A172 (cell line): ENCODE measurements around the gene TMEM59L. TPM values are rescaled to one million over a fixed set of nuclear protein-coding genes. Genes with fewer than 3 reads are reported as not detected.

Experiments
- DNase-seq: peaks from one replicate; pipeline ENCODE4 v3.0.0-alpha.2; 2015; ENCODE audit warnings: low spot score
- total RNA-seq: library from RNA; depleted of rRNA; stranded (reverse); fragments of >200 nt; shearing (Covaris generic); gene quantifications from 2 replicates; pipeline ENCODE4 v1.2.3, GENCODE V29; 2014

The TMEM59L gene
- total RNA-seq, 1 experiment from 2014 or later: 5.2 TPM

GRCh38 chr19:18657590-18658365, 45.1 kb downstream of the TMEM59L start:
- peak; percentile 79 for DNase-seq

DNA sequence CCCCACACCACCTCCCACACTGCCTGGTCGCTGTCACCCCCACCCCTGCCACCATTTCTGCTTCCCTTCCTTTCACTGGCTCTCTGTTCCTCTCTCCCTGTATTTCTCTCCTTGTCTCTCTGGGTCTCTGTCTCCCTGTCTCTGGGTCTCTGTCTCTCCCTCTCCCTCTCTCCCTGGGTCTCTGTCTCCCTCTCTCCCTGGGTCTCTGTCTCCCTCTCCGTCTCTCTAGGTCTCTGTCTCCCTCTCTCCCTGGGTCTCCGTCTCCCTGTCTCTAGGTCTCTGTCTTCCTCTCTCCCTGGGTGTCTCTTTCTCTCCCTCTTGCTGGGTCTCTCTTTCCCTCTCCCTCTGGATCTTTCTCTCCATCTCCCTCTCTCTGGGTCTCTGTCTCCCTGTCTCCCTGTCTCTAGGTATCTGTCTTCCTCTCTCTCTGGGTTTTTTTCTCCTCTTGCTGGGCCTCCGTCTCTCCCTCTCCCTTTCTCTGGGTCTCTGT, 45.7 kb downstream of the TMEM59L start:
- DNase-seq: no peak

DNA sequence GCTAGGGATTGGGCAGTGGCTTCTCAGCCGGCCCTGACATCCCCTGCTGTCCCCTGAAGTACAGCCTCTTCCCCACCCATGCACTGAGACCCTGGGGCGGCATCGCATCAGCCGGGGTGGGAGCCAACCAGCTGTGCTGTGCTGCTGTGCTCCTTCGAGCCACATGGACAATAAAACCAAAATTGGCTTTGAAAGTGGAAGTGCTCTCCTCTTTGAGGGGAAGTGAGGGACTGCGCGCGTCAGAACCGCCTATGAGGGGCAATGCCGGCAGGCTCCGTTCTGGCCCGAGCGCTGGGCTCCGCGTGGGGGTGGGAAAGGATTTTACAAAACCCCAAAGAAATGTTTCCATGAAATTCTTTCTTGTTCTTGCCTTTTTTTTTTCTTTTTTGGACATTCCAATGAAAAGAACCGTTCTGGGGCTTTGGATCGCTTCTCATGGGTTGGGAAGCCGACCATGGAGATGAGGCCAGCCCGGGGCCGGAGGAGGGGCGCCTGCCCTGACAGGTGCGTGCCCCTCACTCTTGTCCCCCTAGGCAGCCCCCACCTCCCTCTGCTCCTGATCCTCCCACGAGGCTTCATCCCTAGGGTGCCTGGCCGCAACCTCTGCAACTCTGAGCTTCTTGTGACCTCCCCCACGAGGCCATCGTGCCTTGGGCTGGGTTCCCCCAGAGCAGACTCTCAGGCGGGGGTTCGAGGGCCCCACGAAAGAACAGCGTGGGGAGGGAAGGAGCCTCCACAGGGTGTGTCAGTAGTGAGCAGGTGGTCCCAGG, 46.8 kb downstream of the TMEM59L start:
- DNase-seq: no peak

DNA sequence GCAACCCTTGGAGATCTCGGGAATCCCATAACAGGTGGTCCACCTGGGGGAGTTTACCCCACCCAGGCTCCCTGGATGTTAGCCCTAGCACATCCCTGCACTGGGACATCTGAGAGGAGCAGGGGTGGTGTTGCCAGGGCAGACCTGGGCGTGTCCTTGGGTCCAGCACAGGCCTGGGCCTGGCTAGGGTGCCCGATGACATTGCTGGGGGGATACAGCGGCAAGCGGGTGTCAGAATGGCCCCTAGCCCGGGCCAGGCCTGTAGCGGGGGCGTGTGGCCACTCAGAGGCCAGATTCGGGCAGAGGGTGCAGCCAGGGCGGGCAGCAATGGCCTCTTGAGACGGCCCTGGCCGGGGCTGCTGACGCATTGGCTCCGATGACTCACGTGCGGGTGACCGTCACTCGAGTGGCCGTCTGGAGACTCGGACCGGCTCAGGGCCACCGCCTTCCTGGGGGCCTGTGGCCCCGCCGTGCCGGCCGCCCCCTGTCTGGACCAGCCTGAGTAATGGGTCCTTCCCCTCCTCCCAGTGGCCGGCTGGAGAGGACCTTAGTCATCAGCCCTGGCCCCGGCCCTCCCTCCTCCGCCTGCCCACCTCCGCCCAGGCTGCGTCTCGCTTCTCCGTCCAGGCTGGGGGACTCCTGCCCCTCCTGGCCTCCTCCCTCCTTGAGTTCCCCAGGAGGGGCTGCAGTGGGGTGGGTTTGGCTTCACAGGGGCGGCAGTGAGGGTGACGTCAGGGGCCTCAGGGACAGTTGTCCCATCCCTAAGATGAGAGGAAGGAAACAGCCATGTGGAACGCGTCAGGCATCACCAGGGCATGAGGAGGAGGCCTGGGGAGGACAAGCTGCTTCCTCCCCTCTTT, 47.6 kb downstream of the TMEM59L start:
- peak; percentile 87 for DNase-seq

DNA sequence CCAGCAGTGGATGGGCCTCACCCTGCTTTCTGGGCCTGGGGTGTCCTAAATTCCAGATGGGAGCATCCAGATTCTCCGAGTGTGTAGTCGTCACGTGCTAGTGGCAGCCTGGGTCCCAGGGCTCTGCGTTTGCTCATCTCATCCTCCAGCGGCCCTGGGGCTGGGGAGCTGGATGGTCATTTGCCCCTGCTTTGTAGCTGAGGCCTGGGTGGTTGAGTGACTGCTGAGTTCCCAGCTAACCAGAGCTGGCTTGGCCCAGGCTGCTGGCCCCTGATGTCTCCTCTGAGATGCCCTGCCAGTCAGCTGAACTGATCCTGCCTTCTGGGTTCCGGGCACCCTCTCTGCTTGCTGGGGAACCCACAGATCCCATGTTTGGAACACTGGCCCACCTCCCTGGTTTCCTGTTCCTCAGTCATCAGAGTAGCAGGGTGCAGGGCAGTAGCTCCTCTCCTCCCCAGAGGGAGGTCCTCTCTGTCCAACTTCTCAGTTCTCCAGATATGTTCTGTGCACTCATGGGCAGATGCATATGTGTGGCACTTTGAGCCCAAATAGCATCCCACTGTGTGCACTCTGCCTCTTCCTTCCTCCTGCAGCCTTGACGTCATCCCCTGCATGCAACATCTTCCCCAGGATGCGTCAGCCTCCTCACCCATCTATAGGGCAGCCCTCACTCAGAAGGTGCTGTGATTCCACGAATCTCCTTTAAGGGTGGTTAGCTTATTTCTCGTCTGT, 48.4 kb downstream of the TMEM59L start:
- no peak for DNase-seq

GRCh38 chr19:18662972-18663732, 50.5 kb downstream of the TMEM59L start:
- no peak for DNase-seq

DNA sequence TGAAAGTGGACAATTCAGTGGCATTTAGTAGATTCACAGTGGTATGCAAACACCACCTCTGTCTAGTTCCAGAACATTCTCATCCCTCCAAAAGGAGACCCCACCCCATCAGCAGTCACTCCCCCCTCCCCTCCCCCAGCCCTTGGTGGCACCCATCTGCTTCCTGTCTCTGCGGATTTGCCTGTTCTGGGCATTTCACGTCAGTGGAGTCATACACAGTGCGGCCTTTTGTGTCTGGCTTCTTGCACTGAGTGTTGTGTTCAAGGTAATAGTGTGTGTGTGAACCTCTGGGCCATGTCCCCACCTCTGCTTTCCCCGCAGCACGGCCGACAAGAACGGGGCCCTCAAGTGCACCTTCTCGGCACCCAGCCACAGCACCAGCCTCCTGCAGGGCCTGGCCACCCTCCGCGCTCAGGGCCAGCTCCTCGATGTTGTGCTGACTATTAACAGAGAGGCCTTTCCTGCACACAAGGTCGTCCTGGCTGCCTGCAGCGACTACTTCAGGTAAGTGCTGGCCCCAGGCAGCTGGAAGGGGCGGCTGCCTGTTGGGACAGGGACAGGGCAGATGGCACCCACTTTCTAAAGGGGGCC, 51.4 kb downstream of the TMEM59L start:
- DNase-seq: no peak

DNA sequence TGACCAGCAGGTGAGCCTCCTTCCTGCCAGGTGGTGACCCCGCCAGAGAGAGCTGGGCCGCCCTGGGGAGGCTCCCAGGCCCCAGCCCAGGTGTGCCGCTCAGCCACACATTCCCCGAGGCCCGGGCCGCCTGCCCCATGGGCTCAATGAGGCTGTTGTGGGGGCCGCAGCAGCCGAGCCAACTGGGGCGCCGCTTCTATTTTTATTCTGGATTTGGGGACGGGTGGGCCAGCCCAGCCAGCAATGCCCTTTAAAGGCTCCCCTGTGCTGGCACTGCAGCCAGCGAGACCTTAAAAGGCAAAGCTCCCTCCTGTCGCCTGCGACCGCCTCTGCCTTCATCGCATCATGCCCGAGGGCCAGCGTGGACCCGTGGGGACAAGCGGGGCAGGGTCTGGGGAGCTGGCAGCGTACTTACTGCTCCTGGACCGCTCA, 53.1 kb downstream of the TMEM59L start:
- DNase-seq: no peak

GRCh38 chr19:18666317-18666716, 53.6 kb downstream of the TMEM59L start:
- no peak for DNase-seq

- no peak for DNase-seq
Observed at GRCh38 chr19:18666784-18667183, 54.1 kb downstream of the TMEM59L start.

GRCh38 chr19:18667531-18668251, 55.0 kb downstream of the TMEM59L start:
- no peak for DNase-seq

- DNase-seq: no peak
Observed at GRCh38 chr19:18668252-18668631, 55.6 kb downstream of the TMEM59L start.

GRCh38 chr19:18668744-18669523, 56.3 kb downstream of the TMEM59L start:
- no peak for DNase-seq

DNA sequence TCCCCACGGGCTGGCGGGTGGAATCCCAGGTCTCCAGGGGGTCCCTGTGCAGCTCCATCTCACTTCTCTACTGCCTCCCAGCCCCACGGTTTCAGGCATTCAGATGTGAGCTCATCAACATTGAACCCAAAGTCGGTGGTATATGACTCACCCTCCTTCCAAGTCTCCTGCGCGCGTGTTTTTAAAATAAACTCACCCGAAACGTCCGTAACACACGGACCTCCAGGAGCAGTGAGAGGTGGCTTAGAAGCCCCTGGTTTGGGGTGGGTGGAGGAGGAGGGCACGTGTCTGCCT, 56.8 kb downstream of the TMEM59L start:
- peak; percentile 45 for DNase-seq

- no peak for DNase-seq
Observed at GRCh38 chr19:18669883-18670282, 57.2 kb downstream of the TMEM59L start.

GRCh38 chr19:18670312-18670711, 57.6 kb downstream of the TMEM59L start:
- no peak for DNase-seq
